ENCODE results near the gene CHST12.
"Not testable (repeated sequence)": the region's sequence is repeated elsewhere in the genome, so short reads cannot be mapped to it uniquely, and the experiment has no call there.

CHST12 gene

GRCh38 chr7:2403014-2403717, at the start of gene CHST12:
CHST12 (plus strand) TSS chr7:2403611; CDS start chr7:2432640, 29,029 bp downstream.
- peak; percentile 97 for DNase-seq

DNA sequence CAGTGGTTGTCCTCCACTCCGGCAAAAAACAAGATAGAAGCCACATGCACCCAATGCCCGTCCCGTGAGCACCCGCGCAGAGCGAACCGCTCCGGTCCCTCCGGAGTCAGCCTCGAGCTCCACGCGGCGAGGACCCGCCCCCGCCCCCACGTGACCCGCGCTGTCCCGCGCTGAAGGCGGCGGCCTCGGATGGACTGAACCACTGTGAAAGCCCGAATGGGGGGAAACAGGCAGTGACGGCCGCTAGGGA, 49.5 kb upstream of the CHST12 start:
- DNase-seq, result peak; percentile 93

GRCh38 chr7:2354186-2354938, 49.0 kb upstream of the CHST12 start, which contains the start of gene EIF3B:
EIF3B (plus strand) TSS chr7:2354827; CDS start chr7:2354922, 95 bp downstream.
- peak; percentile 92 for DNase-seq

- no peak for DNase-seq
Observed at GRCh38 chr7:2354939-2355704, 48.3 kb upstream of the CHST12 start.

DNA sequence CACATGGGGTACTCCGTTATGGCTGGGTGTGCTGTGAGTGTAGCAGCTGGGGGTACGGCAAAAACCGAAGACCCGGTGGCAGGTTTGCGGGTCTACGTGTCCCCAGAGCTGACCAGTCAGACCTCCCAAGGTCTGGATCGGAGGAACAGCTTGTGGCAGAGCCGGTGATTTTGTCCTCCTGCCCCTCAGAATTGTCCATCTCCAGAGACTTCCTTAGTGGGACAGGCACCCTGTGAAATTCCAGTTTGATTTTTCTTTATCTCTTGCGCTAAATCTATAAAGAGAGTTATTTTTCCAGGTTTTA, 47.8 kb upstream of the CHST12 start:
- DNase-seq, result no peak

DNA sequence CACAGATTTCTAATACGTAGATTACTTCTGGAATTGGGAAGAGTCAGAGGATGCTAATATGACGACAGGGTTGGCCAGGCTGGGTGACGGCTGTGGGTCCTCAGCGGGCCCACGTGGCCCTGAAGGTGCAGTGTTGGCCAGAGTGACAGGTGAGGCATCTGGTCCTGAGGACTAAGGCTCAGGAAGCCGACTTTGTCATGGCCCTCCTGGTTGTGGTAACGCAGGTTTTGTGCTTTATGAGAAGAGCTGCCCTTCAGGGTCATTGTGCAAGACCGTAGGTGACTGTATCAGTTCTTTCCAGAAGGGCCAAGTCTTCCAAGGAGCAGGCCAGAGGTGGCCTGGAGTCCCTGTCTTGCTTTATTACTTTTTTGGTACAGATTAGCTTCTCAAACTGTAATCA, 46.2 kb upstream of the CHST12 start:
- no peak for DNase-seq

DNA sequence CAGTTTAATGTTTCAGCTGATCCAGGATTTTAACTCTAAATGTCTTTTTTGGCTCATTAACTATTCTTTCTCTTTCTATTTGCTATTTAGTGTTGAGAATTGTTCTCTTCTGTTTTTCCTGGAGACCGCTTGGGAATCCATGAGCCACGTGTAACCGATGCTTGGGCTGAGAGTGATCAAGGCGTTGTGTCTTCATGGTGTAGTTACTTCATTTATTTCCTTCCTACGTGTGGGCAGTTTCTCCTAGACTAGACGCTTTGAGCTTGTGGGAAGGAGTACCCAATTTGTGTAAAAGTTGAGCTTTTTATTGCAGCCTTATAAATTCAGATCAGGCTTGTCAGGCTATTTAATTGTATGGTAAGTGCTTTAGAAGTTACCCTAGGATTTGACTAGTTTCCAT, 45.8 kb upstream of the CHST12 start:
- DNase-seq, result no peak

DNA sequence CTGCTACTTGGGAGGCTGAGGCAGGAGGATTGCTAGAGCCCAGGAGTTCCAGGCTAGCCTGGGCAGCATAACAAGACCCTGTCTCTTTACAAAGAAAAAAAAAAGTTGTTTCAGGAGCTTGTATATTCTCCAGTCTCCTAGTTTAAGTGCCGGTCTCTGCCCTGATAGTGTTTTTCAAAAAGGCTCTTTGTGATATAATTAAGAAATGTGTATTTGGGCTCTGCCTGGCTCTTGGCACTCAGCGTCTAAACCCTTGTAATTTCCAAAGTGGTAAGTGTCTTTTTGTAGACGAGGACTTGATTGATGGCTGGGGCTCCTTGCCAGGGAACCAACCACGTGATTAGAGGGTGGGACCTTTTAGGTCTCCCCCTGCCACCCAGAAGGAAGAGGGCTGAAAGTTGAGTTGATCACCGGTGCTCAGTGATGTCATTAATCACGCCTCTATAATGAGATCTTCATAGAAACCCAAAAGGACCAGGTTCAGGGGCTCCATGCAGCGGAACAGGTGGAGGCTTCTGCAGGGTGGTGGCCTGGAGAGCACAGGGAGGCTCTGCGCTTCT, 44.4 kb upstream of the CHST12 start:
- DNase-seq, result no peak

GRCh38 chr7:2359610-2360009, 43.8 kb upstream of the CHST12 start:
- DNase-seq, result no peak

GRCh38 chr7:2360796-2361195, 42.6 kb upstream of the CHST12 start:
- no peak for DNase-seq

- DNase-seq, result no peak
Observed at GRCh38 chr7:2362385-2363088, 40.9 kb upstream of the CHST12 start.

DNA sequence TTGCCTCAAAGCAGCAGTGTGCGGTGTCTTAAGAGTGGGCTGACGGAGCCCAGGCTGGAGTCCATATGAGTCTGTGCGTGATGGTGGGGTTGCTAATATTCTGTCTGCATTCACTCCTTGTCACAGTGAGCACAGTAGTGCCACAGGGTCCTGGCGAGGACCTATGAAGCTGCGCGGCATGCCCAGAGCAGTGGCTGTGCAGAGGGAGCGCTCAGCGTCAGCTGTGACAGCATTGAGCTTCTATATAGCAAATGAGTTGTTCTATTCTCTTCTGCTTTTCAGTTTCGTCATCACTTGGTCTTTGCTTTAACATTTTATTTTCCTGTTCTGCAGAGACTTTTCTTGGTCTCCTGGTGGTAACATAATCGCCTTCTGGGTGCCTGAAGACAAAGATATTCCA, 34.3 kb upstream of the CHST12 start:
- no peak for DNase-seq

DNA sequence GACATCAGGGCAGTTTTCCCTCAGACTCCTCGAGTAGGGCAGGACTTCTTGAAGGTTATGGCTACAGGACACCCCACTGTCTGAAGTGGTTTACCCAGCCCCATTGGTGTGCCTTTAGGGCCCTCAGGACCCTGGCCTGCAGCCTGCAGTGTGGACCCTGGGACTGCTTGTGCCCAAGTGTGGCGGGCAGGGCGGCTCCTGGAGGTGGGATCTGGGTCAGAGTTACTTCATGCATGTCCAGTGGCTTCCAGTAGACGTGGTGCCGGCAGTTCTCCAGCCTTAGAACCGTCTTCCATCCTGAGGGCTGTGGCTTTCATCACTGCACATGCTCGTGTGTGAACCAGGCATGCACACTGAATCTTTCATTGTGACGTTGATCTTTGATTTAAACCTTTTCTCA, 32.1 kb upstream of the CHST12 start:
- DNase-seq, result no peak

DNA sequence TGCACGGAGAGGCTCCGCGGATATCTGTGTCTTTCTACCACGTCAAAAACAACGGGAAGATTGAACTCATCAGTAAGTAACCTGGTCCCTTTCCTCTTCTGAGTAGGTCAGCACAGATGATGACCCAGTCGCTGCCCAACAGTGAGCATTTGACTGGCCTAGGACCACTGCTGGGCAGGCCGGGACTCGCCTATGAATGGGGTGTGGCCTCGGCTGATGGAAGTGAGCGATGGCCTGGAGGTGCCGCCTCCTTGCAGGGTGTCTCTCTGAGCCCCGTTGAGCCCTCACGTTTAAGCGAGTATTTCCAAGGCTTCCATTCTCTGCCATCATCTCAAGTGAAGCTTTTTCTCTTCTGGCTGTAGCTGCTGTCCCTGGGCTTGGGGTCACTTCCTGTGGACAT, 30.7 kb upstream of the CHST12 start:
- DNase-seq, result no peak

DNA sequence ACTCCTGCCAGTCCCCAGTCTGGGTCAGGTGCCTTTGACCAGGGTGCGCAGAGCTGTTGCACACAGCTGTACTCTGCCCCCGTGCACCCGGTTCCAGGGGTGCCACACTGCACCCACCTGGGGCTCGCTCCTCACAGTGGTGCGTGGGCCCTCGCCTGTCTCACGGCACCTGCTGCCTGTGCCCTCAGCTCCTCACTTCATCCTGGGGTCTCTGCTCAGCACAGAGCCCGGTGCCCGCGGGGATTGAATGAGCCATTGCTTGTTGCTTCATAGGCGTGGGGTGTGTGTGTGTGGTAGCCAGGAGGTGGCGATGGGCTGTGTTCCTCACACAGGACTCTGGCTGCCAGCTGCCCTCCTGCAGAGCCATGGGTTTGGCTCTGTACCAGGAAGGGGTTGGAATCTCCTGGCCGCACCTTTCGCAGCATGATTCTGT, 30.3 kb upstream of the CHST12 start:
- DNase-seq, result no peak

GRCh38 chr7:2373646-2374045, 29.8 kb upstream of the CHST12 start:
- no peak for DNase-seq

DNA sequence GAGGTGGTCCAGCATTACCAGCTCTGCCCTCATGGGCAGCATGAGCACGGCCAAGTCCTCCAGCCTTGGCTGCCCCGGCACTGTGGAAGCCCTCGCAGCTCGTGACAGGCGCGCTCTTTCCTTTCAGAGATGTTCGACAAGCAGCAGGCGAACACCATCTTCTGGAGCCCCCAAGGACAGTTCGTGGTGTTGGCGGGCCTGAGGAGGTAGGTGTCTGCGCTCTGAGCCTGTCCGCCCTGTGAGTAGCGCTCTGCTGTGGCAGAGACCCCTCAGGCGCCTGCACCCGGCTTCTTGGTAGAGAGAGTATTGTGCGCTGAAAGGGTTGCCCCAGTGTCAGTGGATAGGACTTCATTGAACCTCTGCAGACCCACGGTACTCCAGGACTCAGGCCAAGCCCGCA, 29.0 kb upstream of the CHST12 start:
- no peak for DNase-seq

DNA sequence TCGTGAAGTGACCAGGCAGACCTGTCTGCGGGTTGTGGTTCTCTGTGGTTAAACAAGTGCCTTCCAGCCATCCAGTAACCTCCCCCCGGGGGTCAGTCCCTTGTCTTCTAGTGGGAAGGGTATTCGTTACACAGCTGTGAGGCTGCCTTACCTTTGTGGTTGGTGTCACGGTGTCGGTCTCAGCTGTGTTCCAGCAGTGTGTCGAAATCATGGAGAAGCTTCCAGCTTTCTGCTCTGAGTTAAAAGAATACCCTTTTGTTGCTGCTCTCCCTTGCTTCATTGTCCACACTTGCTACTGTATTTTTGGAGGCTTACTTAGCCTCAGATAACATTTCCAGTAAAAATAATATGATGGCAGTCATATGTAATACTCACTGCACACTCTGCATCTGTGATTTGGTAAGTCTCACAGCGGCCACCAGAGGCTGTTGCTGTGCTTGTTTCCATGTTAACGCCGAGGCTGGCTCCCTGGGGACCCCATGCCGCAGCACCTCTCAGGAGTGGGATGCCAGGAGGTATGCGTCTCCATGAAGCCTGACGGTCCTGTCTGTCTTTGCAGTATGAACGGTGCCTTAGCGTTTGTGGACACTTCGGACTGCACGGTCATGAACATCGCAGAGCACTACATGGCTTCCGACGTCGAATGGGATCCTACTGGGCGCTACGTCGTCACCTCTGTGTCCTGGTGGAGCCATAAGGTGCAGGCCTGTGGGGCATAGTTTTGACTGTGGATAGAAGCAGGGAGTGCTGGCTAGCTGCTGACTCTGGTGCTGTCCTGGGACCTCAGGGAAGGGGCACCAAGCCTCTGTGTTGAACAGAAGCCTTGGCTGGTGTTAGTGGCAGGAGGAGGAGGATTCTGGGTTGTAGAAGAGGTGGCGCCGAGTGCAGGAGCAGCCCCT, 28.3 kb upstream of the CHST12 start:
- no peak for DNase-seq

- no peak for DNase-seq
Observed at GRCh38 chr7:2376351-2377154, 26.9 kb upstream of the CHST12 start.

GRCh38 chr7:2377492-2377891, 25.9 kb upstream of the CHST12 start:
- DNase-seq, result not testable (repeated sequence)

GRCh38 chr7:2378125-2378524, 25.3 kb upstream of the CHST12 start:
- not testable (repeated sequence) for DNase-seq
